CD8-positive, alpha-beta memory T cell (primary cell): ENCODE data around the gene ECSCR. TPM values are rescaled to one million over a fixed set of nuclear protein-coding genes. Genes with fewer than 3 reads are reported as not detected.

ENCODE experiments used
- CTCF ChIA-PET: fragments of 350-600 bp; sonication (Branson Sonifier 250); formaldehyde crosslinking; loops from one replicate; lab custom pipeline; 2021; ENCODE audit warnings: antibody characterized with exemption; lab: Charles Lee
- POLR2A ChIA-PET: fragments of 350-600 bp; sonication (Branson Sonifier 250); formaldehyde crosslinking; loops from one replicate; lab custom pipeline; 2021; ENCODE audit warnings: antibody characterized with exemption; lab: Charles Lee
- DNase-seq, 5 donors: peaks; one replicate each; pipeline versions ENCODE4 v3.0.0 to v3.0.0-alpha.2; 2020 to 2022; ENCODE audit warnings: mixed read lengths in 1 of 5
- H3K27ac ChIP-seq: one replicate; pipeline ENCODE4 v1.7.0; 2013; ENCODE audit warnings: low read depth, mild to moderate bottlenecking, low read length, moderate library complexity
- H3K27me3 ChIP-seq: 2 replicates; pipeline ENCODE4 v1.7.0; 2013; ENCODE audit warnings: low read length, mild to moderate bottlenecking; ENCODE audit not compliant: insufficient read depth, poor library complexity, severe bottlenecking
- H3K36me3 ChIP-seq: 2 replicates; pipeline ENCODE4 v1.7.0; 2013; ENCODE audit warnings: mild to moderate bottlenecking, low read length, moderate library complexity; ENCODE audit not compliant: insufficient read depth
- H3K4me1 ChIP-seq: 2 replicates; pipeline ENCODE4 v1.7.0; 2013; ENCODE audit warnings: mild to moderate bottlenecking, low read length, moderate library complexity; ENCODE audit not compliant: insufficient read depth
- H3K4me3 ChIP-seq: 2 replicates; pipeline ENCODE4 v1.7.0; 2013; ENCODE audit warnings: mild to moderate bottlenecking, low read length
- H3K9me3 ChIP-seq: 2 replicates; pipeline ENCODE4 v1.7.0; 2013; ENCODE audit warnings: mild to moderate bottlenecking, low read length
- H3K27ac Mint-ChIP-seq, 8 donors: one replicate each; pipeline ENCODE4 v1.8.0; 2020 to 2021; ENCODE audit warnings: mixed read lengths in 8 of 8, mild to moderate bottlenecking in 6 of 8, inconsistent platforms in 3 of 8, moderate library complexity in 3 of 8
- H3K27me3 Mint-ChIP-seq, 2 donors: one replicate each; pipeline ENCODE4 v1.8.0; 2020 to 2021; ENCODE audit warnings: mixed read lengths in 2 of 2, mild to moderate bottlenecking in 1 of 2, moderate library complexity in 1 of 2
- H3K36me3 Mint-ChIP-seq, 3 donors: one replicate each; pipeline ENCODE4 v1.8.0; 2020 to 2021; ENCODE audit warnings: mixed read lengths in 3 of 3, inconsistent platforms in 1 of 3, mild to moderate bottlenecking in 1 of 3
- H3K4me1 Mint-ChIP-seq, 3 donors: one replicate each; pipeline ENCODE4 v1.8.0; 2020 to 2021; ENCODE audit warnings: mixed read lengths in 3 of 3, inconsistent platforms in 1 of 3, mild to moderate bottlenecking in 1 of 3
- H3K4me3 Mint-ChIP-seq, 7 donors: one replicate each; pipeline ENCODE4 v1.8.0; 2020 to 2021; ENCODE audit warnings: mixed read lengths in 7 of 7, mild to moderate bottlenecking in 6 of 7, moderate library complexity in 4 of 7, inconsistent platforms in 2 of 7
- H3K9me3 Mint-ChIP-seq, 5 donors: one replicate each; pipeline ENCODE4 v1.8.0; 2020 to 2022; ENCODE audit warnings: mixed read lengths in 5 of 5, mild to moderate bottlenecking in 3 of 5, moderate library complexity in 2 of 5, inconsistent platforms in 1 of 5
- polyA plus RNA-seq: library from polyadenylated mRNA; unstranded; fragments of 300-500 nt; fragmentation: Illumina TruSeq; gene quantifications from one replicate; pipeline ENCODE4 v1.2.3, GENCODE V29; 2021
- total RNA-seq, 2 experiments: library from RNA; stranded (reverse); gene quantifications; one replicate each; pipeline ENCODE4 v1.2.3, GENCODE V29; 2021

ECSCR gene
- total and polyA plus RNA-seq, 3 experiments from 2014 or later = 0.82 to 0.83 TPM; not detected in 1

DNA sequence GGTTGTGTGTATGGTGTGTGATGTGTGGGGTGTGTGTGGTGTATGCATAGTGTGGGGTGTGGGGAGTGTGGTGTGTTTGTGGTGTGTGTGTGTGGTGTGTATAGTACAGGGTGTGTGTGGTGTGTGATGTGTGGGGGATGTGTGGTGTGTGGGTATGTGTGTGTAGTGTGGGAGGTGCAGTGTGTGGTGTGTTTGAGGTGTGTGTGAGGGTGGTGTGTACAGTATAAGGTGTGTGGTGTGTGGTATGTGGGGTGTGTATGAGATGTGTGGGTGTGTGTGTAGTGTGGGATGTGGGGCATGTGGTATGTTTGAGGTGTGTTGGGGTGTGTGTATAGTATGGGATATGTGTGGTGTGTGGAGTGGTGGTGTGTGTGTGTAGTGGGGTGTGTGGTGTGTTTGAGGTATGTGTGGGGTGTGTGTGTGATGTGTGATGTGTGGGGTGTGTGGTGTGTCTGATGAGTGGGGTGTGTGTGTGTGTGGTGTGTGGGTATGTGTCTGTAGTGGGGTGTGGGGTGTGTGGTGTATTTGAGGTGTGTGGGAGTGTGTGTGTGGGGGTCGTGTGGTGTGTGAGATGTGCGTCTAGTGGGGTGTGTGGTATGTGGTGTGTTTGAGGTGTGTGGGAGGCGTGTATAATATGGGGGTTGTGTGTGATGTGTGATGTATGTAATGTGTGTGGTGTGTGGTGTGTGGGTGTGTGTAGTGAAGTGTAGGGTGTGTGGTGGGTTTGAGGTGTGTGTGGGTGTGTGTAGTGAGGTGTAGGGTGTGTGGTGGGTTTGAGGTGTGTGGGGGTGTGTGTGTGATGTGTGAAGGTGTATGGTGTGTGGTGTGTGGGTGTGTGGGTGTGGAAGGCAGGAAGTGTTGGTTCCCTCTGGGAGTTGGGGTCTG lies 8.6 kb downstream of the ECSCR start:
- H3K27me3 Mint-ChIP-seq = peaks cover 0 to 2% of the 10 kb centered on the region in 2 donors
- H3K4me3 Mint-ChIP-seq = peak overlapping the region in 3 of 7 donors; percentile 9 to 67 (median 39)
- DNase-seq = peak in 3 of 5 donors; percentile 27 to 61 (median 61)
- CTCF ChIA-PET = no interaction called here
- Histone ChIP-seq H3K27me3 (no peaks in the 10 kb centered on the region), H3K4me1 (peaks cover 51% of the 10 kb centered on the region), H3K4me3 (no peak overlapping the region), H3K9me3 (no peaks in the 10 kb centered on the region), H3K27ac (no peak overlapping the region), H3K36me3 (no peaks in the 10 kb centered on the region)
- POLR2A ChIA-PET = no interaction called here
- H3K36me3 Mint-ChIP-seq = no peaks in the 10 kb centered on the region
- peaks cover 44 to 50% (median 47%) of the 10 kb centered on the region in 3 donors for H3K4me1 Mint-ChIP-seq
- H3K27ac Mint-ChIP-seq = peak overlapping the region; percentile 0 to 91 (median 88)
- no peaks in the 10 kb centered on the region for H3K9me3 Mint-ChIP-seq

DNA sequence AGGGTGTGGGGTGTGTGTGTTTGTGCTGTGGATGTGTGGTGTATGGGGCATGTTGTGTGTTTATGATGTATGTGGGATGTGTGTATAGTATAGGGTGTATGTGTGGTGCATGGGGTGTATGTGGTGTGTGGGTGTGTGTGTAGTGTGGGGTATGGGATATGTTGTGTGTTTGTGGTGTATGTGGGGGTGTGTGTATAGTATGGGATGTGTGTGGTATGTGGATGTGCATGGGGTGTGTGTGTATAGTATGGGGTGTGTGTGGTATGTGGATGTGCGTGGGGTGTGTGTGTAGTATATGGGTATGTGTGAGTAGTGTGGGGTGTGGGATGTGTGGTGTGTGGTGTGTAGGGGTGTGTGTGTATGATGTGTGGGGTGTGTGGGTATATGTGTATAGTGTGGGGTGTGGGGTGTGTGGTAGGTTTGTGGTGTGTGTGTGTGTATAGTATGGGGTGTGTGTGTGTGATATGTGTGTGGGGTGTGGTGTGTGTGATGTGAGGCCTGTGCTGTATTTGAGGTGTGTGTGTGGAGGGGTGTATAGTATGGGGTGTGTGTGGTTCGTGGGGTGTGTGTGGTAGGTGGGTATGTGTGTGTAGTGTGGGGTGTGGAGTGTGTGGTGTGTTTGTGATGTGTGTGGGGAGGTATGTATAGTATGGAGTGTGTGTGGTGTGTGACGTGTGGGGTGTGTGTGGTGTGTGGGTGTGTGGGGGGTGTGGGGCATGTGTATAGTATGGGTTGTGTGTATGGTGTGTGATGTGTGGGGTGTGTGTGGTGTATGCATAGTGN lies 10.5 kb downstream of the ECSCR start:
- POLR2A ChIA-PET = no interaction called here
- no peaks in the 10 kb centered on the region for H3K27me3 ChIP-seq
- no peak overlapping the region for H3K27ac ChIP-seq
- peaks cover 32% of the 10 kb centered on the region for H3K4me1 ChIP-seq
- no peaks in the 10 kb centered on the region for H3K36me3 Mint-ChIP-seq
- H3K9me3 Mint-ChIP-seq = no peaks in the 10 kb centered on the region
- no peak overlapping the region for H3K4me3 ChIP-seq
- no peak overlapping the region for H3K27ac Mint-ChIP-seq
- CTCF ChIA-PET = no interaction called here
- H3K9me3 ChIP-seq = no peaks in the 10 kb centered on the region
- no peak for DNase-seq
- H3K27me3 Mint-ChIP-seq = peaks cover 0 to 2% of the 10 kb centered on the region in 2 donors
- no peak overlapping the region for H3K4me3 Mint-ChIP-seq
- no peaks in the 10 kb centered on the region for H3K36me3 ChIP-seq
- peaks cover 39 to 48% (median 47%) of the 10 kb centered on the region in 3 donors for H3K4me1 Mint-ChIP-seq

DNA sequence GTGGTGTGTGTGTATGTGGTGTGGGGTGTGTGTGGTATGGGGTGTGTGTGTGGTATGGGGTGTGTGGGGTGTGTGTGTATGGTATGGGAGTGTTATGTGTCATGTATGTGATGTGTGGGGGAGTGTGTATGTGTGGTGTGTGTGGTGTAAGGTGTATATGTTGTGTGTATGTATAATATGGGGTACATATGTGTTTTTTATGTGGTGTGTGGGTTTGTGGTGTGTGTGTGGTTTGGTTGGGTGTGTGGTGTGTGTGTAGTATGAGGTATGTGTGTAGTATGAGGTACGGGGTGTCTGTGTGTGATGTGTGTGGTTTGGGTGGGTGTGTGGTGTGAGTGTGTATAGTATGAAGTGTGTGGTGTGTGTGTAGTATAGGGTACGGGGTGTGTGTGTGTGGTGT lies 11.4 kb downstream of the ECSCR start:
- CTCF ChIA-PET = no interaction called here
- POLR2A ChIA-PET = no interaction called here
- H3K4me1 ChIP-seq = peaks cover 33% of the 10 kb centered on the region

GRCh38 chr5:139446956-139447779 lies 15.4 kb downstream of the ECSCR start:
- Histone ChIP-seq H3K4me1 (peaks cover 35% of the 10 kb centered on the region), H3K27ac (no peak overlapping the region), H3K4me3 (no peak overlapping the region), H3K9me3 (no peaks in the 10 kb centered on the region), H3K27me3 (no peaks in the 10 kb centered on the region), H3K36me3 (no peaks in the 10 kb centered on the region)
- no peak overlapping the region for H3K4me3 Mint-ChIP-seq
- ChIA-PET POLR2A (no interaction called here), CTCF (interaction anchor here (0.8 to 1.9 kb wide), 3 partner anchors 10 to 44 kb away, joined by 4 to 5 read pairs (median 4); partner anchors contain the start of gene SPATA24)
- H3K36me3 Mint-ChIP-seq = no peaks in the 10 kb centered on the region
- H3K27me3 Mint-ChIP-seq = peaks cover 0 to 1% of the 10 kb centered on the region in 2 donors
- H3K9me3 Mint-ChIP-seq = no peaks in the 10 kb centered on the region
- peaks cover 23 to 43% (median 41%) of the 10 kb centered on the region in 3 donors for H3K4me1 Mint-ChIP-seq
- peak overlapping the region in 2 of 8 donors; percentile 10 to 43 for H3K27ac Mint-ChIP-seq
- DNase-seq = no peak

More for the DNA sequence above, 11.4 kb downstream of the ECSCR start:
- Histone ChIP-seq H3K9me3 (no peaks in the 10 kb centered on the region), H3K36me3 (no peaks in the 10 kb centered on the region), H3K27ac (no peak overlapping the region), H3K27me3 (no peaks in the 10 kb centered on the region), H3K4me3 (no peak overlapping the region)
- Mint-ChIP-seq H3K36me3 (no peaks in the 10 kb centered on the region), H3K9me3 (no peaks in the 10 kb centered on the region), H3K4me1 (peaks cover 34 to 48% (median 45%) of the 10 kb centered on the region in 3 donors), H3K27ac (no peak overlapping the region), H3K4me3 (no peak overlapping the region), H3K27me3 (peaks cover 0 to 2% of the 10 kb centered on the region in 2 donors)
- no peak for DNase-seq

DNA sequence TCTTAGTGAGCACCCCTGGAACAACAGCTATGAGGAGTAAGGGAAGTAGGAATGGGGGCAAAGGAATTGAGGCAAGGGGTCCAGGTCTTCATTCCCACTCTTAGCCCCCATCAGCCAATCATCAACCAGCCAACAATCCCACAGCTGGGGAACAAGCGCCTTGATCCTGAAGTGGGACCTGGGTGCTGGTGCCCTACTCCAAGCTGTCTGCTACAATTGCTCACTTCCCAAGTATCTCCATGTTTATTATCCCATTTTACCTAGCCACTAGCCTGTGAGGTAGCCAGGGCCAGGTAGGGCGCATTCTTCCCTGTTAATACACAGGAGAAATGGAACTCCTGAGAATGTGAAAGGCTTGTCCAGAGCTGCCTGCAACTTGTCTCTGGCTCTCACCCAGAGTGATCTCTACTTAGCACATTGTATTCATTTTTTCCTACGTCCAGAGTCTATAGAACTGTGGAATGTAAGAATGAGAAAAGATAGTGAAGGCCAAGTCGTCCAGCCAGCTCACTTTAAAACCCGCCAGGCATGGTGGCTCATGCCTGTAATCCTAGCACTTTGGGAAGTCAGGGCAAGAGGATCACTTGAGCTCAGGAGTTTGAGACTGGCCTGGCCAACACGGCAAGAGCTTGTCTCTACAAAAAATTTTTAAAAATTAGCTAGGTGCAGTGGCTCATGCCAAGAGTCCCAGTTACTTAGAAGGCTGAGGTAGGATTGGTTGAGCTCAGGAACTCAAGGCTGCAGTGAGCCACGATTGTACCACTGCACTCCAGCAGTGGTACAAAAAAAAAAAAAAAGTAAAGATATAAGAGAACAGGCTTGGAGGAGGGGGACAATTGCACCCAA lies 17.0 kb downstream of the ECSCR start:
- POLR2A ChIA-PET = interaction anchor here (1.3 kb wide), 1 partner anchor 37 kb away, joined by 3 read pairs; the partner anchor contains the start of gene STING1
- Histone ChIP-seq H3K4me1 (peaks cover 22% of the 10 kb centered on the region), H3K4me3 (no peak overlapping the region), H3K9me3 (no peaks in the 10 kb centered on the region), H3K27ac (no peak overlapping the region), H3K27me3 (no peaks in the 10 kb centered on the region), H3K36me3 (no peaks in the 10 kb centered on the region)
- Mint-ChIP-seq H3K4me1 (peaks cover 23 to 43% (median 41%) of the 10 kb centered on the region in 3 donors), H3K27ac (peak overlapping the region in 3 of 8 donors; percentile 17 to 62 (median 29)), H3K4me3 (no peak overlapping the region), H3K36me3 (no peaks in the 10 kb centered on the region), H3K27me3 (peaks cover 0 to 1% of the 10 kb centered on the region in 2 donors), H3K9me3 (no peaks in the 10 kb centered on the region)
- CTCF ChIA-PET = interaction anchor here (1.2 to 2.1 kb wide), 7 partner anchors 9 to 69 kb away, joined by 3 to 5 read pairs (median 4); partner anchors contain the start of gene STING1
- DNase-seq = no peak

DNA sequence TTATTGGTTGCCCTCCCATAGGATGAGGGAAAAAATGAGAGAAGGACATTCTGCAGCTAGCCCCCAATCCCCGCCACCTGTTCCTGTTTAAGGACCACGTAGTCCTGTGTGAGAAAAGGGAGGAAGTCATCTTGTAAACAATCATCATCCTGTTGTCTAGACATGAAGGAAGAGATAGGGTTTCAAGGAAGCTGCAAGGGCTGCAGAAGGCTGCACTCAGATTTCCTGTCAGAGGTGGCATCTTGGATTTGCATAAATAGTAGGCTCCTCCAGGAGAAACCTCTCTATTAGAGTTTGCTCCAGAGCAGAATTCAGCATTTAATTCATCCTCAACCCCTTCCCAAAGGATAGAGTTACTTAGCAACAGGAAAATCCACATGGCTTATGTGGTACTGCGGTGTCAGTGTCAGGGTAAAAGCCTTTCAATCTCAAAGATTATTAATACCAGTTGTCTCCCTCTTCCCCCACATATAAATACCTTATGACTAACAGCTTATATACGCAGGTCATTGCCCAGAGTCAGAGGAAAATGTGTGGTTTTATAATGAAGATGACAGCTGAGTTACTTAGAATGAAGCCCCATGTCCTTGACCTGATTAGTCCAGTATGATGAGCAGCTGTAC lies 18.6 kb downstream of the ECSCR start:
- CTCF ChIA-PET = interaction anchor here (0.7 to 1.8 kb wide), 6 partner anchors 13 to 74 kb away, joined by 3 to 5 read pairs (median 4); partner anchors contain the start of gene STING1
- peaks cover 29% of the 10 kb centered on the region for H3K4me1 ChIP-seq
- H3K27me3 Mint-ChIP-seq = peaks cover 0 to 1% of the 10 kb centered on the region in 2 donors

More for the DNA sequence above, 18.6 kb downstream of the ECSCR start:
- Mint-ChIP-seq H3K36me3 (peaks cover 0 to 3% (median 0%) of the 10 kb centered on the region in 3 donors), H3K27ac (peak overlapping the region in 7 of 8 donors; percentile 1 to 95 (median 85)), H3K4me1 (peaks cover 33 to 53% (median 51%) of the 10 kb centered on the region in 3 donors), H3K9me3 (no peaks in the 10 kb centered on the region), H3K4me3 (peak overlapping the region in 3 of 7 donors; percentile 8 to 63 (median 21))
- no peaks in the 10 kb centered on the region for H3K36me3 ChIP-seq
- POLR2A ChIA-PET = interaction anchor here (0.5 to 0.8 kb wide), 3 partner anchors 14 to 107 kb away, joined by 3 to 4 read pairs (median 3); partner anchors contain the start of gene STING1
- H3K27me3 ChIP-seq = no peaks in the 10 kb centered on the region
- no peaks in the 10 kb centered on the region for H3K9me3 ChIP-seq
- no peak overlapping the region for H3K4me3 ChIP-seq
- no peak overlapping the region for H3K27ac ChIP-seq
- peak in 1 of 5 donors; percentile 28 for DNase-seq
